Measurements from ENCODE around the gene INTS6L.

INTS6L gene

DNA sequence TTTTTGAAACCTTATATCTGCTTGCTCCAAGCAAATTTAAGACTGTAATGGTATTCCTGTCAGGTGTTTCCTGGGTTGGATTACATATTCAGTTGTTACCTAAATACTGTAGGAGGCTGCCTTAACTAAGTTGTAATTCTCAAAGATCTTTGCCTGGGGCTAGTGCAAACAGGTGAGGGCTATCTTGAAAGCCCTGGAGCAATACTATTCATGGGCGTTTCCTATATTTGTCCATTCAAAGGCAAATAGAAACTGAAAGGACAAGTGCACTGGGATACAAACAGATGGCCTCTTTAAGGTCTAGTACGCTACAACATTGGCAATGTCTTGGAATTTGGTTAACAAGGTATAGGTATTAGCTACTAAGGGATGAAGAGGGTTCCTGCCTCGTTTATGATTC lies 108.9 kb downstream of the INTS6L start:
- Histone ChIP-seq H3K27ac (ENCODE audit: poor library complexity, severe bottlenecking) (no peak overlapping the region), H3K27me3 (ENCODE audit: insufficient read depth, poor library complexity, severe bottlenecking) (no peaks in the 10 kb centered on the region), H3K36me3 (ENCODE audit: low read depth) (no peaks in the 10 kb centered on the region), H3K9me3 (ENCODE audit: severe bottlenecking) (no peaks in the 10 kb centered on the region), H3K4me3 (ENCODE audit: severe bottlenecking) (no peak overlapping the region), H3K4me1 (ENCODE audit: insufficient read depth, poor library complexity, severe bottlenecking) (no peaks in the 10 kb centered on the region)
- ATAC-seq (ENCODE audit: low read depth) (no peak), DNase-seq (ENCODE audit: low spot score) (no peak)
- TF ChIP-seq, protein P1, sequence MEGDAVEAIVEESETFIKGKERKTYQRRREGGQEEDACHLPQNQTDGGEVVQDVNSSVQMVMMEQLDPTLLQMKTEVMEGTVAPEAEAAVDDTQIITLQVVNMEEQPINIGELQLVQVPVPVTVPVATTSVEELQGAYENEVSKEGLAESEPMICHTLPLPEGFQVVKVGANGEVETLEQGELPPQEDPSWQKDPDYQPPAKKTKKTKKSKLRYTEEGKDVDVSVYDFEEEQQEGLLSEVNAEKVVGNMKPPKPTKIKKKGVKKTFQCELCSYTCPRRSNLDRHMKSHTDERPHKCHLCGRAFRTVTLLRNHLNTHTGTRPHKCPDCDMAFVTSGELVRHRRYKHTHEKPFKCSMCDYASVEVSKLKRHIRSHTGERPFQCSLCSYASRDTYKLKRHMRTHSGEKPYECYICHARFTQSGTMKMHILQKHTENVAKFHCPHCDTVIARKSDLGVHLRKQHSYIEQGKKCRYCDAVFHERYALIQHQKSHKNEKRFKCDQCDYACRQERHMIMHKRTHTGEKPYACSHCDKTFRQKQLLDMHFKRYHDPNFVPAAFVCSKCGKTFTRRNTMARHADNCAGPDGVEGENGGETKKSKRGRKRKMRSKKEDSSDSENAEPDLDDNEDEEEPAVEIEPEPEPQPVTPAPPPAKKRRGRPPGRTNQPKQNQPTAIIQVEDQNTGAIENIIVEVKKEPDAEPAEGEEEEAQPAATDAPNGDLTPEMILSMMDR (IDR thresholded peaks at IDR 0.05; ENCODE audit: poor library complexity, severe bottlenecking): no peak
